H1 (cell line): ENCODE measurements around the gene LPP. TPM values are rescaled to one million over a fixed set of nuclear protein-coding genes. Genes with fewer than 3 reads are reported as not detected.

Experiments used
- KDM1A ChIP-seq: fragments of 200-600, 300-600 bp; sonication (generic); IDR thresholded peaks from 2 replicates; pipeline ENCODE4 v1.7.1; 2016; ENCODE audit warnings: mild to moderate bottlenecking, low read length, borderline replicate concordance
- polyA plus RNA-seq, 7 experiments: library from polyadenylated mRNA; depleted of rRNA in 3 of 7; stranded (reverse) in 5 of 7; unstranded in 2 of 7; fragments of >200 nt in 5 of 7; fragments of 200-250 nt in 2 of 7; gene quantifications; 1 replicate in 5 of 7; 2 replicates in 1 of 7; 4 replicates in 1 of 7; pipeline versions ENCODE4 v1.2.1 to v1.2.3, GENCODE V29; 2011 to 2013; ENCODE audit warnings: missing spikeins in 2 of 7, mixed read lengths in 2 of 7
- total RNA-seq: library from RNA; stranded (reverse); fragmentation: NEBNext Ultra II Directional; extraction: Animal tissue kit (Norgen Biotek cat#: 25700); gene quantifications from 2 replicates; pipeline ENCODE4 v1.2.1, GENCODE V29; 2021

Gene LPP
- total and polyA plus RNA-seq, 2 of the 8 experiments (the other 6 are each of a cell fraction or from before 2014, with no cell fraction given) = 10.0 to 53.3 TPM

DNA sequence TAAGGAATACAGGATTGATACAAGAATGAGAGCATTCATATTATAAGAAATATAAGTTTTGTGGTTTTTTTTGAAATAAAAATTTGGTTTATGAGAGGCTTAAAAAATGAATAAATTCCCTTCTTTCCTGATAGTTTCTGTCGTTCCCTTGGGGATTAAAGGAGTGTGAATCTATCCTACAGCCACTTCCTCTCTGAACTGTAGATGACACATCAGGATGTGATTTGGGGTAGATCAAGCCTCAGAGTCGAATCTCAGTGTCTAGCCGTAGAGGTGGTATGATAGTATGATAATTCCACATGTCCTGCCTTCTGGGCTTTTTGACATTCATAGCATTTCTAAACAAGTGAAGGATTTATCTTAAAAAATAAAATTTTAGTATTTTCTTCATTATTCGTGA, 343.1 kb downstream of the LPP start (continued):
- TF ChIP-seq KDM1A = no peak
